Measurements from ENCODE around the gene CCNG2.

CCNG2 gene

DNA sequence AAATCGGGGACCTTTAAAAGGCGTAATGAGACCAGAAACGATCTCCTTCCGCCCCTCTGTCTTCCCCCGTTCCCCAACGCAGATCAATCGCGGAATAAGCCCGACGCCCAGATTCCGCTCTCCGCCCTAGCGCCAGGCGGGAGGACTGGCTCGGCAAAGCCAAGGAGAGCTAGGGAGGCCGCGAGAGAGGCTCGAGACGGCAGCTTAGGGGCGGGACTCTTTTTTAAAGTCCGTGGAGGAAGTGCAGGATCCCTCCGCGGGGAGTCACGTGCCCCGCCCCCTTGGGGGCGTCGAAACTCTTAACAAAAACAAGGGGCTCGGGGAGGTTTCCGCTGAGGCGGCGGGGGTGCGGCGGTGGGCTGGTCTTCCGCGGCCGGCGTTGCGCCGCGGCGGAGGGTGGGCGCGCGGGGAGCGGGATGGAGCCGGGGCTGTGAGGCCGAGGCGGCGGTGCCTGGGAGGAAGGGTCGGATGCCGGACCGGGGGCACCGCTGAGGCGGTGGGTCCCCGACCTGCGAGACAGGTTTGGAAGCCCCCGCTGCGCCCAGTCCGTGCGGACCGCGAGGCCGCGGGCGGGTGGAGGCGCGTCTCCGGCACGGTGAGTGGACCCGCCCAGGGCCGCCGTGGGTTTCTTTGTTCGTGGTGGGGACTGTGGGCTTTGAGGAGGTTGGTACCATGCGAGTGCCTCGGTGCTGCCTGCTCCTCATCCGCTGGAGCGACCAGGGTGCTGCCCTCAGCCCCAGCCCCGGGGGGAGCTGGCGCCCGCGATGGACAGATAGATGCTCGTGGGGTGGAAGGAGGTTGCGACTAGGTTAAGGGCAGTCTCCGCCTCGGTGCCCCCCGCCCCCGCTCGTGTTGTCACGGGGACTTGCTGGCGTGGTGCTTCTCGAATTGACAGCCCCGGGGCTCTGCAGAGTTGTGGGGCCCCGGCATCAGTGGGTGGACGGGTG is at the start of gene CCNG2:
TSS of gene CCNG2 (plus strand) at position 296 of the 947 bp plus-strand sequence. CDS start 1,326 bp downstream, outside the sequence.
- TF ChIP-seq, protein P1, sequence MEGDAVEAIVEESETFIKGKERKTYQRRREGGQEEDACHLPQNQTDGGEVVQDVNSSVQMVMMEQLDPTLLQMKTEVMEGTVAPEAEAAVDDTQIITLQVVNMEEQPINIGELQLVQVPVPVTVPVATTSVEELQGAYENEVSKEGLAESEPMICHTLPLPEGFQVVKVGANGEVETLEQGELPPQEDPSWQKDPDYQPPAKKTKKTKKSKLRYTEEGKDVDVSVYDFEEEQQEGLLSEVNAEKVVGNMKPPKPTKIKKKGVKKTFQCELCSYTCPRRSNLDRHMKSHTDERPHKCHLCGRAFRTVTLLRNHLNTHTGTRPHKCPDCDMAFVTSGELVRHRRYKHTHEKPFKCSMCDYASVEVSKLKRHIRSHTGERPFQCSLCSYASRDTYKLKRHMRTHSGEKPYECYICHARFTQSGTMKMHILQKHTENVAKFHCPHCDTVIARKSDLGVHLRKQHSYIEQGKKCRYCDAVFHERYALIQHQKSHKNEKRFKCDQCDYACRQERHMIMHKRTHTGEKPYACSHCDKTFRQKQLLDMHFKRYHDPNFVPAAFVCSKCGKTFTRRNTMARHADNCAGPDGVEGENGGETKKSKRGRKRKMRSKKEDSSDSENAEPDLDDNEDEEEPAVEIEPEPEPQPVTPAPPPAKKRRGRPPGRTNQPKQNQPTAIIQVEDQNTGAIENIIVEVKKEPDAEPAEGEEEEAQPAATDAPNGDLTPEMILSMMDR (IDR thresholded peaks at IDR 0.05; ENCODE audit: control extremely low read depth, extremely low read depth, low read depth, missing control alignments): no peak
- DNase-seq (ENCODE audit: extremely low spot score): peak; percentile 77
- ChIA-PET CTCF (interaction anchor here (1.4 to 5.6 kb wide), 4 partner anchors 46 to 112 kb away, joined by 3 to 26 read pairs (median 14); no protein-coding TSS in a partner anchor), POLR2A (no interaction called here)

DNA sequence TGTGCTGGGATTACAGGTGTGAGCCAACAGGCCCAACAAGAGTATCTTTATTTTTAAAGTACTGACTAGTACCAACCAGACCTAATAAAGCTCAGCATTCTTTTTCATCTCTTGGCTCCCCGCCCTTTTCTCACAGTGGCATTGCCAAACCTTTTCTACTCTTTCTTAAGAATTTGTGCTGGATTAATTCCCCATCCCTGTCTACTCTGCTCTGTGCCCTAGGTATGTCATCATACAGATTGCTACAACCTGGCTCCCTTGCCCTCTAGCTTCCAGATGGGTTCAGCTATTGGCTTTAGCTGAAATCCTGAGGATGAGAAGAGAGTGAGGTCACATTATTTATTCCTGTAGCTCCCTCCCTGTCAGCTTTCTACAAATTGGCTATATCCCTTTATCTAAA is 46.3 kb upstream of the CCNG2 start:
- TF ChIP-seq, protein P1 (IDR thresholded peaks at IDR 0.05; ENCODE audit: control extremely low read depth, extremely low read depth, low read depth, missing control alignments): no peak
- POLR2A ChIA-PET: no interaction called here
- CTCF ChIA-PET: interaction anchor here (1.0 to 2.6 kb wide), 4 partner anchors 10 to 93 kb away, joined by 3 to 21 read pairs (median 10); no protein-coding TSS in a partner anchor
- DNase-seq (ENCODE audit: extremely low spot score): no peak

GRCh38 chr4:77113069-77113468 is 43.9 kb upstream of the CCNG2 start:
- DNase-seq (ENCODE audit: extremely low spot score): no peak
- ChIA-PET POLR2A (no interaction called here), CTCF (interaction anchor here (1.9 kb wide), 1 partner anchor 91 kb away, joined by 5 read pairs; no protein-coding TSS in a partner anchor)
- TF ChIP-seq, protein P1 (IDR thresholded peaks at IDR 0.05; ENCODE audit: control extremely low read depth, extremely low read depth, low read depth, missing control alignments): no peak

- TF ChIP-seq, protein P1 (IDR thresholded peaks at IDR 0.05; ENCODE audit: control extremely low read depth, extremely low read depth, low read depth, missing control alignments): no peak
- ChIA-PET POLR2A (no interaction called here), CTCF (interaction anchor here (1.0 to 2.2 kb wide), 3 partner anchors 14 to 85 kb away, joined by 3 to 4 read pairs (median 3); no protein-coding TSS in a partner anchor)
- DNase-seq (ENCODE audit: extremely low spot score): no peak
These were observed 39.3 kb upstream of the CCNG2 start for GRCh38 chr4:77117721-77118120.

- TF ChIP-seq, protein P1 (IDR thresholded peaks at IDR 0.05; ENCODE audit: control extremely low read depth, extremely low read depth, low read depth, missing control alignments): peak; percentile 19
- DNase-seq (ENCODE audit: extremely low spot score): peak; percentile 43
- ChIA-PET POLR2A (no interaction called here), CTCF (interaction anchor here (0.7 to 10.0 kb wide), 13 partner anchors 8 to 200 kb away, joined by 3 to 95 read pairs (median 4); no protein-coding TSS in a partner anchor)
These were observed 36.0 kb upstream of the CCNG2 start for GRCh38 chr4:77120886-77121508.

DNA sequence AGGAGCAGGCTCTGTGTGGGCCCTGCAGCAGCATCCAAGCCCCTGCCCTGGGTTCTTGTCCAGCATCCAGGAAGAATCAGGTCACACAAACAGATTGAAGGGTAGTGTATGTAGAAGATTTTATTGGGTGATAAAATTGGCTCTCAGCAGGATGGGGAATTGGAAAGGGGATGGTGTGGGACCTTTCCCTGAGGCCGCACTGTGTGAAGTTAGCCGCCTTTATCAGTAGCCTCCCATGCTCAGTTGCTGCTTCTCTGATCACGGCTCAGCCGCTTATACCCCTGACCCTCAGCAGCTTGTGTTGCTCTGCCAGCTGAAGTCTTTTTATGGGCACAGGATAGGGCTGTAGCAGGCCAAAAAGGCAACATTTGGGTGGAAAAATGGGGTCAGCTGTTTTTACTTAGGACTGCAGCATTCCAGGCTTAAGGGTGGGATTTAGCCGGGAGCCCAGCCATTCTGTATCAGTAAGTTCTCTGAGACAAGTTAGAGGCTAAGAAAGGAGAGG is 35.2 kb upstream of the CCNG2 start:
- POLR2A ChIA-PET: no interaction called here

More for the DNA sequence above, 35.2 kb upstream of the CCNG2 start:
- CTCF ChIA-PET: interaction anchor here (1.0 to 10.0 kb wide), 7 partner anchors 12 to 201 kb away, joined by 3 to 95 read pairs (median 5); no protein-coding TSS in a partner anchor
- DNase-seq (ENCODE audit: extremely low spot score): no peak
- TF ChIP-seq, protein P1 (IDR thresholded peaks at IDR 0.05; ENCODE audit: control extremely low read depth, extremely low read depth, low read depth, missing control alignments): no peak
